Osteoblast (primary cell): Measurements from ENCODE around the gene IL34. TPM values are rescaled to one million over a fixed set of nuclear protein-coding genes. Genes with fewer than 3 reads are reported as not detected.
A peak's percentile ranks its signal among the peaks of the same experiment; 100 is the strongest.

Experiments
- DNase-seq: peaks from one replicate; pipeline ENCODE4 v3.0.0; 2011; ENCODE audit warnings: low spot score, mixed read lengths; ENCODE audit not compliant: insufficient read length; ENCODE audit errors: missing footprints
- H2AFZ ChIP-seq: 2 replicates; pipeline ENCODE4 v1.6.0; 2011; ENCODE audit warnings: mild to moderate bottlenecking, low read length
- H3K27ac ChIP-seq: 2 replicates; pipeline ENCODE4 v1.5.1; 2011; ENCODE audit warnings: mild to moderate bottlenecking, low read depth, low read length, moderate library complexity
- H3K27me3 ChIP-seq: 2 replicates; pipeline ENCODE4 v1.6.0; 2012; ENCODE audit warnings: mild to moderate bottlenecking, control low read depth, inconsistent platforms, low read length, moderate library complexity; ENCODE audit not compliant: insufficient read depth
- H3K36me3 ChIP-seq: 2 replicates; pipeline ENCODE4 v1.5.1; 2011; ENCODE audit warnings: mild to moderate bottlenecking, low read length, control low read depth, moderate library complexity; ENCODE audit not compliant: insufficient read depth
- H3K4me1 ChIP-seq: 2 replicates; pipeline ENCODE4 v1.5.1; 2011; ENCODE audit warnings: mild to moderate bottlenecking, low read length, control low read depth, moderate library complexity; ENCODE audit not compliant: insufficient read depth
- H3K4me2 ChIP-seq: 2 replicates; pipeline ENCODE4 v1.6.0; 2011; ENCODE audit warnings: mild to moderate bottlenecking, low read length; ENCODE audit not compliant: insufficient read depth
- H3K4me3 ChIP-seq: fragments of 200-600 bp; sonication (generic); 3 replicates; pipeline ENCODE4 v1.5.1; 2012; ENCODE audit warnings: mild to moderate bottlenecking, low read length, inconsistent platforms; ENCODE audit not compliant: insufficient read depth
- H3K79me2 ChIP-seq: 2 replicates; pipeline ENCODE4 v1.6.0; 2012; ENCODE audit warnings: mild to moderate bottlenecking, low read length, control low read depth, inconsistent platforms; ENCODE audit not compliant: insufficient read depth
- H3K9me3 ChIP-seq: 2 replicates; pipeline ENCODE4 v1.5.1; 2011; ENCODE audit warnings: low read depth, low read length, control low read depth
- H4K20me1 ChIP-seq: 2 replicates; pipeline ENCODE4 v1.6.0; 2012; ENCODE audit warnings: mild to moderate bottlenecking, low read length, control low read depth; ENCODE audit not compliant: insufficient read depth
- total RNA-seq: library from RNA; depleted of rRNA; stranded (reverse); fragments of >200 nt; gene quantifications from 2 replicates; pipeline ENCODE4 v1.2.3, GENCODE V29; 2012
- TF ChIP-seq, protein P1 (sequence below): IDR thresholded peaks from 2 replicates; pipeline ENCODE4 v1.5.1; 2011; ENCODE audit warnings: mild to moderate bottlenecking, low read depth, low read length, moderate library complexity; ENCODE audit errors: extremely low read depth

The IL34 gene
- total RNA-seq, 1 donor: 9.4 TPM

GRCh38 chr16:70677499-70678120 is 31.3 kb downstream of the IL34 start:
- Histone ChIP-seq H4K20me1 (peaks cover 33% of the 10 kb centered on the region), H3K27ac (no peak overlapping the region), H3K4me1 (peaks cover 17% of the 10 kb centered on the region), H3K27me3 (no peaks in the 10 kb centered on the region), H3K36me3 (peaks cover 74% of the 10 kb centered on the region), H3K79me2 (peaks cover 72% of the 10 kb centered on the region), H3K4me3 (no peak overlapping the region), H3K9me3 (no peaks in the 10 kb centered on the region), H2AFZ (no peak overlapping the region), H3K4me2 (no peak overlapping the region)
- TF ChIP-seq, protein P1, sequence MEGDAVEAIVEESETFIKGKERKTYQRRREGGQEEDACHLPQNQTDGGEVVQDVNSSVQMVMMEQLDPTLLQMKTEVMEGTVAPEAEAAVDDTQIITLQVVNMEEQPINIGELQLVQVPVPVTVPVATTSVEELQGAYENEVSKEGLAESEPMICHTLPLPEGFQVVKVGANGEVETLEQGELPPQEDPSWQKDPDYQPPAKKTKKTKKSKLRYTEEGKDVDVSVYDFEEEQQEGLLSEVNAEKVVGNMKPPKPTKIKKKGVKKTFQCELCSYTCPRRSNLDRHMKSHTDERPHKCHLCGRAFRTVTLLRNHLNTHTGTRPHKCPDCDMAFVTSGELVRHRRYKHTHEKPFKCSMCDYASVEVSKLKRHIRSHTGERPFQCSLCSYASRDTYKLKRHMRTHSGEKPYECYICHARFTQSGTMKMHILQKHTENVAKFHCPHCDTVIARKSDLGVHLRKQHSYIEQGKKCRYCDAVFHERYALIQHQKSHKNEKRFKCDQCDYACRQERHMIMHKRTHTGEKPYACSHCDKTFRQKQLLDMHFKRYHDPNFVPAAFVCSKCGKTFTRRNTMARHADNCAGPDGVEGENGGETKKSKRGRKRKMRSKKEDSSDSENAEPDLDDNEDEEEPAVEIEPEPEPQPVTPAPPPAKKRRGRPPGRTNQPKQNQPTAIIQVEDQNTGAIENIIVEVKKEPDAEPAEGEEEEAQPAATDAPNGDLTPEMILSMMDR: no peak
- peak; percentile 73 for DNase-seq

- Histone ChIP-seq H3K36me3 (peaks cover 75% of the 10 kb centered on the region), H3K4me1 (peaks cover 24% of the 10 kb centered on the region), H3K4me3 (no peak overlapping the region), H3K27me3 (no peaks in the 10 kb centered on the region), H2AFZ (no peak overlapping the region), H4K20me1 (peaks cover 40% of the 10 kb centered on the region), H3K27ac (no peak overlapping the region), H3K79me2 (peaks cover 76% of the 10 kb centered on the region), H3K9me3 (no peaks in the 10 kb centered on the region), H3K4me2 (no peak overlapping the region)
- TF ChIP-seq, protein P1: no peak
- peak; percentile 74 for DNase-seq
These were observed 31.9 kb downstream of the IL34 start for GRCh38 chr16:70678121-70678897.

- Histone ChIP-seq H3K27ac (no peak overlapping the region), H3K4me3 (no peak overlapping the region), H3K4me1 (peaks cover 32% of the 10 kb centered on the region), H3K4me2 (no peak overlapping the region), H3K36me3 (peaks cover 75% of the 10 kb centered on the region), H3K79me2 (peaks cover 83% of the 10 kb centered on the region), H2AFZ (no peak overlapping the region), H3K27me3 (no peaks in the 10 kb centered on the region), H4K20me1 (peaks cover 48% of the 10 kb centered on the region), H3K9me3 (no peaks in the 10 kb centered on the region)
- no peak for DNase-seq
- TF ChIP-seq, protein P1: no peak
These were observed 32.7 kb downstream of the IL34 start for GRCh38 chr16:70678898-70679670.
